OCI-LY1 (cell line): ENCODE measurements around the gene CISD2.

Source experiments
- H2AFZ ChIP-seq: fragments of 200-600 bp; sonication (generic), shearing (Covaris generic); 2 replicates; pipeline ENCODE4 v1.6.0; 2014; ENCODE audit warnings: antibody characterized with exemption, mild to moderate bottlenecking, low read length
- H3F3A ChIP-seq: fragments of 200-600 bp; sonication (generic), shearing (Covaris generic); 2 replicates; pipeline ENCODE4 v1.6.0; 2014; ENCODE audit warnings: mild to moderate bottlenecking, antibody characterized with exemption, low read length, moderate library complexity; ENCODE audit not compliant: insufficient read depth
- H3K27ac ChIP-seq: fragments of 200-600 bp; sonication (generic); 2 replicates; pipeline ENCODE4 v1.5.1; 2014; ENCODE audit warnings: low read length, mixed run types, mild to moderate bottlenecking, low read depth; ENCODE audit not compliant: poor library complexity, severe bottlenecking
- H3K27me3 ChIP-seq: fragments of 200-600 bp; sonication (generic); 2 replicates; pipeline ENCODE4 v1.6.0; 2014; ENCODE audit warnings: antibody characterized with exemption, mild to moderate bottlenecking, low read length, moderate library complexity; ENCODE audit not compliant: insufficient read depth
- H3K36me3 ChIP-seq: fragments of 200-600 bp; sonication (generic); 2 replicates; pipeline ENCODE4 v1.6.1; 2014; ENCODE audit warnings: mild to moderate bottlenecking, antibody characterized with exemption, low read length, moderate library complexity, mixed read lengths; ENCODE audit not compliant: insufficient read depth
- H3K4me1 ChIP-seq: fragments of 200-600 bp; sonication (generic); 2 replicates; pipeline ENCODE4 v1.5.1; 2014; ENCODE audit warnings: mild to moderate bottlenecking, low read length, moderate library complexity; ENCODE audit not compliant: insufficient read depth, severe bottlenecking
- H3K4me2 ChIP-seq: fragments of 200-600 bp; sonication (generic), shearing (Covaris generic); 2 replicates; pipeline ENCODE4 v1.6.1; 2014; ENCODE audit warnings: low read length
- H3K4me3 ChIP-seq: fragments of 200-600 bp; sonication (generic); 2 replicates; pipeline ENCODE4 v1.5.1; 2014; ENCODE audit warnings: low read length, low read depth, mild to moderate bottlenecking, mixed read lengths; ENCODE audit not compliant: poor library complexity, severe bottlenecking
- H3K79me2 ChIP-seq: fragments of 200-600 bp; shearing (Covaris generic); 2 replicates; pipeline ENCODE4 v1.6.1; 2016; ENCODE audit warnings: mixed run types, low read length, mixed read lengths; ENCODE audit not compliant: insufficient read depth
- H3K9ac ChIP-seq: fragments of 200-600 bp; sonication (generic), shearing (Covaris generic); 2 replicates; pipeline ENCODE4 v1.6.1; 2014; ENCODE audit warnings: mild to moderate bottlenecking, low read length, mixed read lengths
- H3K9me2 ChIP-seq: fragments of 200-600 bp; sonication (generic), shearing (Covaris generic); 2 replicates; pipeline ENCODE4 v1.6.1; 2014; ENCODE audit warnings: low read depth, mild to moderate bottlenecking, low read length, mixed read lengths
- H3K9me3 ChIP-seq: fragments of 200-600 bp; shearing (Covaris generic); 2 replicates; pipeline ENCODE4 v1.6.1; 2014; ENCODE audit warnings: low read length, mixed read lengths
- H4K20me1 ChIP-seq: fragments of 200-600 bp; sonication (generic), shearing (Covaris generic); 2 replicates; pipeline ENCODE4 v1.6.0; 2016; ENCODE audit warnings: mild to moderate bottlenecking, low read length; ENCODE audit not compliant: insufficient read depth
- CTCF ChIP-seq: fragments of 200-600 bp; sonication (generic), shearing (Covaris generic); IDR thresholded peaks from 2 replicates; pipeline ENCODE4 v1.5.1; 2017; ENCODE audit warnings: mild to moderate bottlenecking, antibody characterized with exemption, low read length, moderate library complexity, mixed read lengths
- EZH2 ChIP-seq: fragments of 200-600 bp; sonication (generic), shearing (Covaris generic); IDR thresholded peaks from 2 replicates; pipeline ENCODE4 v1.8.0; 2017; ENCODE audit warnings: borderline replicate concordance, mixed run types, mild to moderate bottlenecking, antibody characterized with exemption, low read length, moderate library complexity, mixed read lengths

CISD2 gene

GRCh38 chr4:102858828-102859464 is 9.8 kb upstream of the CISD2 start:
- Histone ChIP-seq H3K4me2 (no peak overlapping the region), H3K9ac (no peak overlapping the region), H3F3A (no peaks in the 10 kb centered on the region), H3K79me2 (peaks cover 12% of the 10 kb centered on the region), H3K4me3 (no peak overlapping the region), H3K9me2 (no peaks in the 10 kb centered on the region), H3K27ac (no peak overlapping the region), H3K4me1 (no peaks in the 10 kb centered on the region), H3K27me3 (no peaks in the 10 kb centered on the region), H4K20me1 (no peaks in the 10 kb centered on the region), H2AFZ (no peak overlapping the region), H3K36me3 (peaks cover 29% of the 10 kb centered on the region), H3K9me3 (peaks cover 23% of the 10 kb centered on the region)
- TF ChIP-seq CTCF, result no peak

GRCh38 chr4:102860611-102861324 is 8.0 kb upstream of the CISD2 start:
- no peak overlapping the region for H3K4me3 ChIP-seq
- H3K9me2 ChIP-seq, result no peaks in the 10 kb centered on the region
- no peaks in the 10 kb centered on the region for H3F3A ChIP-seq
- no peak overlapping the region for H3K27ac ChIP-seq
- peaks cover 27% of the 10 kb centered on the region for H3K79me2 ChIP-seq
- H2AFZ ChIP-seq, result no peak overlapping the region
- no peaks in the 10 kb centered on the region for H4K20me1 ChIP-seq
- TF ChIP-seq EZH2, result no peak
- TF ChIP-seq CTCF, result no peak
- peaks cover 23% of the 10 kb centered on the region for H3K9me3 ChIP-seq
- H3K4me2 ChIP-seq, result no peak overlapping the region
- peaks cover 1% of the 10 kb centered on the region for H3K4me1 ChIP-seq
- no peaks in the 10 kb centered on the region for H3K27me3 ChIP-seq
- H3K36me3 ChIP-seq, result peaks cover 44% of the 10 kb centered on the region
- H3K9ac ChIP-seq, result no peak overlapping the region

- Histone ChIP-seq H3K4me3 (no peak overlapping the region), H3K4me2 (no peak overlapping the region), H2AFZ (no peak overlapping the region), H3F3A (no peaks in the 10 kb centered on the region), H3K36me3 (peaks cover 44% of the 10 kb centered on the region), H3K27ac (no peak overlapping the region), H3K9me2 (no peaks in the 10 kb centered on the region), H3K9me3 (peaks cover 23% of the 10 kb centered on the region), H3K79me2 (peaks cover 40% of the 10 kb centered on the region), H3K27me3 (no peaks in the 10 kb centered on the region), H3K4me1 (peaks cover 14% of the 10 kb centered on the region), H3K9ac (no peak overlapping the region), H4K20me1 (no peaks in the 10 kb centered on the region)
- TF ChIP-seq EZH2, result no peak
- TF ChIP-seq CTCF, result no peak
Observed at GRCh38 chr4:102862016-102862415, 6.8 kb upstream of the CISD2 start.
